GM18499 (cell line): Measurements from ENCODE around the gene NAALADL2.
A peak's percentile ranks its signal among the peaks of the same experiment; 100 is the strongest.

Experiments
- ATAC-seq: cut with Tn5 transposase; IDR thresholded peaks from one replicate; pipeline ENCODE4 v1.9.1; 2021; ENCODE audit warnings: moderate number of reproducible peaks; ENCODE audit not compliant: insufficient read depth, unreplicated experiment

NAALADL2 gene

DNA sequence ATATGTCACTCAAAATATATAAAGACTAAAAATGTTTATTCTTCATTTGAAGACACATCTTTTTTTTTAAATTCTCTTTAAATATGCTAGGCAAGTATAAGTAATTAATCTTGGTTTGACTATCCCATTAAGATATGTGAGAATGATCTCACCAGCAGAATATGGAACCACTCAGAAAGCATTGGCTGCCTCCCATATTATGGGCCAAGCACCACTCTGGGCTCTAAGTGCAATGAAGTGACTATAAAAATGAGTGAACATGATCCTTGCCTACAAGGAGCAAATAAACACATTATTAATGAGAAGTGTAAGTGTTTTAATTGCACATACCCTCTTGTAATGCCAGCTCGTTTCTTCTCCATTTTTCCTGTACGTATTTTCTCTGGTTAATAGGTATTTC lies 328.5 kb downstream of the NAALADL2 start:
- ATAC-seq = no peak

DNA sequence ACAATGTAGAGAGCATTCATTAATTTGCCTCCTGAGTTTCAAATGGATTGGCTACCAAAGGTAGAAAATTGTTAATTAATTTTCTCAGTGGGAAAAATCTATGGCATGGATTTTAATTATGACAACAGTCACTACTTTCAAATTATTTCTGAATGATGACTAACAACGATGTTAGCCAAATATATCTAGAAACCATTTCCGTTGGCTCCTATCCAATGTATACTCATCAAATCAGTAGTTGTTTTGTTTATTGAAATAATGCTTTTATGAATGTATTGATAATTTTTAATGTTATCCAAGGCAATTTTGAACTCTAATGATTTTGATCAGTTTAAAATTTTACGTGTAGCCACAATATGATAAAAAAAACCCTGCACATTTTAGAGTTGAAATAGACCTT lies 333.4 kb downstream of the NAALADL2 start:
- no peak for ATAC-seq

DNA sequence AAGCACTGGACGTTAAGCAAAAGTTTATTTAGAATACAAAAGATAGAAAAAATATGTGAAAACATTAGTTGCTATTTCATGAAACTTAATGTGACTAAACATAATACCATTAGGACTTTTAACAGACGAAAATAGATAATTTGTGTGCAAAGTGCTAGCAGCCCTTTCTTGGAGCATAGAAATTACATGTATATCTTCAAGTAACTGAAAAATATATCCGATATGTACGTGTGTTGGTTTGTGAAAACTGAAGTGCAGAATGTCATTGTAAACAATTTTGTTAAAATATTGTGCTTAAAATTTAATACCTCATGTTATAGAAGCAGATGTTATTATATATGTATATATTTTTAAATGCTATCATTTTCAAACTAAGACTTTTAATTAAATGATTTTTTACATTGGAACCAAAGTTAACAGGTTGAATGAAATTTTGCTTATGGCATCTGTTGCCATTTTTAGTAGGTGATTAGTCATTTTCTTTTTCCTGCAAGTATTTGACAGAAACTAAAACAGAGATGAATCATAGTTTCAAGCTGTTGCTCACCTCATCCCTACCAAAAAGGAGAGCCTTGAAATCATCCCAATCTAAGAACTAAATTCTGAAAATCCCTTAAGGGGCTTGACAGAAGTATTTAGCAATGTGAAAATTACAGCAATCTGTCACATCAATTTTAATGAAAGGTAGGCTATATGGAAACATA lies 334.8 kb downstream of the NAALADL2 start:
- ATAC-seq = peak; percentile 79

DNA sequence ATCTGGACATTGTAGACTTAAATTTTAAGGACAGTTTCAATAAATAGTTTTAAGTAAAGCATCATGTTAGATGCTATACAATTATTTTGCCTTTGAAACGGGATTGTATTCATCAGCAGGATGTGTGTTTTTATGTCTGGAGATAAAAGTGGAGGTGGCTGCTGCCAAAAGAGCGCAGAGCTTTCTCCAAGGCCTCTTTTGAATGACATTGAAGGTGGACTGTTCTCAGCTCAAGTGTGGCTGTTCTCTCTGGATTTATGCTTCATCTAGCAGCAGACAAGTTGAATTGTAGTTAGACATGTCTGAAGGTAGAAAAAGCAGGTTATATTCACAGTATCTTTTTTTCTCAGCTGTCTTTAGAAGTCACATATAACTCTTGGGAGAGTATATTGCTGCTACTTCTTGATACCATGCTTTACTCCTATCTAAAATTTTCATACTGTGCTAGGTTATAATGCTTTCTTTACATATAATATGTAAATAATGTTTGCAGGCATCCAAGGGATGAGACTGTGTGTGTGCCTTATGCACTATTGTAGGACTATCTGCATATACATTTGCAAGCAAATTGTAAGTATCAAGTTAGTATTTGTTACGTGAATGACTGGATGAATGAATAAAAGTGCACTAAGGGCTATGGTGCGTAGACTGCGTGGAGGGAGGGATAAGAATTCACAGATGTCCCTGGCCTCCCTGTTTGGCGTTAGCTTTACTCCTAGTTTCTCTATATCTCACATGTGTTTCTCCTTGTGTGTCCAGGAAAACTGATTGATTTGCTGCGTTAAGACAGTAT lies 340.1 kb downstream of the NAALADL2 start:
- ATAC-seq = no peak

DNA sequence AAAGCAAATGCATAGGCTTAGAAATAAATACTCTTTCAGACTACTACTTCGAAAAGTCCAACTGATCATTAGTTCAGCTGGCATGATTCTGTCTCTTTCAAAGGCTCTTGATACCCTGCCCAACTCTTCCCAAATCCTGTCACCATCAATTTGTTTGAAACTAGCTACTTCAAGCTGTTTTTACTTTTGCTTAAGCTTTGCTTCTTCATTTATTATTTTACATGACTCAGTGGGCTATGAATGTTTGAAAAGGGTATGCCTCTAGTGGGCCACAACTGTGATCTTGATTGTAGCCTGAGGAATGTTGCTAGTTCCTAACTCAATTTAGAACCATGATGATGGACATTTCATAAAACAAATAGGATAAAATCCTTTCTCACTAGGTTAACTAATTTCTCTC lies 340.8 kb downstream of the NAALADL2 start:
- no peak for ATAC-seq

DNA sequence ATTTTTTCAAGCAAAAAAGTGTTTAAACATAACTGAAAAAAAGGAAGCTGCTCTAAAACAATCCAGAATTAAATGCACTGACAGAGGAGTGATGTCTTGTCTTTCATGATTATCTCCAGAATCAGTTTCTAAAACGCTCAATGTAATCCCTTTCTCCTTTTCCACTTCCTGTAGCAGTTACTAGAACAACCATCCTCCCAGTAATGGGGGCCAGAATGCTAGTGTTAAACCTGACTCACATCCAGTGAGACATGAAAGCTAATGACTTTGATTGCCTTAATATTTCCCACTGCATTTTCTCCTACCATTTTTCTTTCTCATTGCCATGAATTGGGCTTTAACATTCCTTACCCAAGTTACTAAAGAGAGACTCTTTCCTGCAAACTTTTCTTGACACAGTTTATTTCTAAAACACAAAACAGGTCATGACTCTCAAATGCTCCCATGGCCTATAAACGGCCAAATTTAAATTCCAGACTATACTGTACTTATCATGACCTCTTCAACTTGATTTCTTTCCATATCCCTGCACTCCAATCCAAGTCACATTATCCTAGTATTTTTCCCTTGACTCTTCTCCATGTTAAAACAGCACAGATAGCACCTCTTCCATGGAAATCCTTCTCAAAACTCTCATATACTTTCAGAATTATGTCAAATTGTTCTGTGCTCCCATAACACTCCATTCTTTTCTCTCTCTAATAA lies 341.4 kb downstream of the NAALADL2 start:
- ATAC-seq = no peak

DNA sequence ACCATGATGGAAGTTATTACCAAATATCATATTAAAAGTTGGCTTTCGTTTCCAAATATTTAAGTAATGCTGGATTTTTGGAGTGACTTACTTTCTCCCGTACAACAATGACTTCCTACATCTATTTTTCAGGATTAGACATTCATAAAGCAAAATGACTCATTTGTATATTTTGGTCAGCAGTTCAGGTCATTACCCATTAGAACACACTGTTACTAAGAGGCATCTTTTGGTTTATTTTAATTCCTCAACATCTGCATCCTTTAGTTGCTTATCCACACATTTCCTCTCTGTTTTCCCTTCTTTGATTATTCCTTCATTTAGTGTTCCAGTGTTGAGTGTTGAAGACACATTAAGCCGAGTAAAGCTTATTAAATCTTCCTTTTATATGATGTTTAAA lies 348.2 kb downstream of the NAALADL2 start:
- no peak for ATAC-seq

DNA sequence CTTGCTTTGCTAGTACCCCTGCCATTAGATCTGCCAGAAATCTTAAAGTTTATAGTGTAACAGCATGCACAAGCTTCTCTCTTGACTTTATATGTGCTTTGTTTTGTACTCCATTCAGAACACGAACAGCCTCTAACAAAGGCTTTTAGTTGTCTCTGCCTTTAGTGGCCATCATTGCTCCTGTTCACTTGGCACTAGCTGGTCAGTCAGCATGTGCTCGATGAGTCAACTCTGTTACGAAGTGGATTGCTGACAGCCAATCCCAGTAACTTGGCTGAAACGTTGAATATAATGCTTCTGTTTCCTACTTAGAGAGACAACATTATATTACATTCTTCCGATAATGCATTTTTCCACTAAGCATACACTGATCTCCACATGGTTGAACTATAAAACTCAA lies 349.2 kb downstream of the NAALADL2 start:
- no peak for ATAC-seq

DNA sequence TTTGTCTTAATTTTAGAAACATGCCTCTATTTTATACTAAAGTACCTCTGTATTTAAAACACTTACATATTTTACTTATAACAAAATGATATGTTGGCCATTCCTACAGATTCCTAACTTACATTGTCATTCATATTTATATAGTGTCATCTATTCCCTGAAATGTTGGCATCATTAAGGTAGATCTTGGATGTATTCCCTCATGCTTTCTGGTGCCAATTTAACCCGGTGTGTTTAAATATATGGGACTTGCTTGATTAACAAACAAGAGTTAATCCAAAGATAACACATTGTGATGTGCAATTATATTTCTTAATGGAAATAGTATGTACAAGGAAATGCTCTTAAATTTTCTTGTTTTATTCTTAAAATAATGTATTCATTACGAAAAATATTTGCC lies 352.3 kb downstream of the NAALADL2 start:
- no peak for ATAC-seq

DNA sequence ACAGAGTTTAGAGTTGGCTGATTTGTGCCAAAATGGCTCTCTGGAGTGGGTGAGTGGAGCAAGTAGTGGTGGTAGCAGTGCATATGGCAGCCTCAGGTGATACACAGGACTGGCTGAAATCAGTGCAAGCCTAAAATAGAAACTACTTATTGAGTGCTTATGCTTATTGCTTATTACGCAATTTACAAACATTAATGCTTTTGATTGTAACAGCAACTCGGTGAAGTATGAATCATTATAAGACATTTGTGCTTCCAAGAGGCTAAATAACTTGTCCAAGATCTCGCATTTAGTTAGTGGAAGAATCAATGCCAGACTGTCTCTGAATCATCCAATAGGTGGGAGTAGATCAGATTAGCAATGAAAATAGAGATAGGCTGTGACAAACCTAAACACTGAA lies 353.8 kb downstream of the NAALADL2 start:
- ATAC-seq = no peak

DNA sequence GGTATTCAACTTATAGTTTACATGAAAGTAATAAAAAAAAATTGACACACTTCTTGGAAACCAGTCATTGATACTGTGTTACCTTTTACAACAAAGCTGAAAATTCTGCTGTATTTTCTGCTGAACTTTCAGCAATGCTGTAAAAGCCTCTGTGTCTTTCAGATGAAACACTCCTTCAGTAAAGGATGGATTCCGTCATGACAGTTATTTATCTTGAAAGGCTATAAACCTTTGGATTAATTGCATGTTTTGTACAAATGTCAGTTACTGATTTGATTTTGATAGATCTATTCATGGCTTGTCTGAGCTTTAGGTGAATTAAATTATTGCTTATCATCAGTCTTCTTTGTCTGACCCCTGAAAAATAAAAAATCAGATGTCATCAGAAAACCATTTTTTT lies 355.1 kb downstream of the NAALADL2 start:
- ATAC-seq = no peak

DNA sequence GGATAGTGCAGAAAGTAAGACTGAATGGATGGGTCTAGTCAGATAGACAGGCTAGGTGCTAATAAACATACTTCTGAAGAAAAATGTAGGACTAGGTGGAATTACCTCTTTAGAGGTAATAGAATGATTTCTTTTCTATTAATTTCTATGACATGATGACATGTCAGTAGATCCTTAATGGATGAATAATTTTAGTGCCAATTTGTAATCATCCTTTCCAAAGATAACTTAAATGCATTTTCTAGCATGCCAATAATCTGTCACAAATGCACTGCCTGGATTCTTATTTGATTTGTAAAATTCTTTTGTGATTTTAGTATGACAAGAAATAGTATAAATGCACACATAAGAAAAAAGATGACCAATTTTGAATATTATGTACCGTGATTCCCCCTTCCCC lies 356.7 kb downstream of the NAALADL2 start:
- ATAC-seq = no peak

DNA sequence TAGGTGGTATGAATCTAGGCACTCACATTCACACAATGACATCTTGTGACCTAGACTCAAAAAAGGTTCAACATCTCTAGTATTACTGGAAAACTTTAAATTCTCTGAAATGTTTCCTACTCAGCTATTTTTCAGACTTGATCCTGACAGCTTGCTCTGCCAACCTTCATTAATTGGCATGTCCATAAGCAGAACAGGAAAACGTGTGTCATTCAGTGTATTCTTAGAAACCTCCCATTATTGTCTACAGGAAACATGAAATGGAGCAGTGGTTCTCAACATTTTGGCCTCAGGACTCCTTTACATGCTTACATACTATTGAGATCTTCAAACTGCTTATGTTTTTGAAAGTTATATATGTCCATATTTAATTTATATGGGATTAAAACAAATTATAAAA lies 363.2 kb downstream of the NAALADL2 start:
- no peak for ATAC-seq

DNA sequence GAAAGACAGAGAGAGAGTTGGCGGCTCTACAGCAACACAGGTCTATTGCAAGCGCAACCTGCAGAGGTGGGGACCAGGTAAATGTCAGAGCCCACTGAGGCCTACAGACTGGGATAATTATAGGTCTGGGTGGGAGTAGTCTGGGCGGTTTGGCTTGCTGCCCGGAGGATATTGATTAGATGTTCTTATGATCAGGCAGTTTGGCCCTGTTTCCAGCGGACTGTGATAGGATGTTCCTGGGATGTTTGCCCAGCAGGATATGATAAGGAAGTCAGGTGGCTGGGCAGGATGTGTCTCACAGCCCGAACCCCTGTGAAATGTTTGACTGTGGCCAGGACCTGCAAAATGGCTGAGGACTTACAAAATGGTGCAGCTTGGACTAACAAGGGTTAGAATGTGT lies 364.9 kb downstream of the NAALADL2 start:
- no peak for ATAC-seq

DNA sequence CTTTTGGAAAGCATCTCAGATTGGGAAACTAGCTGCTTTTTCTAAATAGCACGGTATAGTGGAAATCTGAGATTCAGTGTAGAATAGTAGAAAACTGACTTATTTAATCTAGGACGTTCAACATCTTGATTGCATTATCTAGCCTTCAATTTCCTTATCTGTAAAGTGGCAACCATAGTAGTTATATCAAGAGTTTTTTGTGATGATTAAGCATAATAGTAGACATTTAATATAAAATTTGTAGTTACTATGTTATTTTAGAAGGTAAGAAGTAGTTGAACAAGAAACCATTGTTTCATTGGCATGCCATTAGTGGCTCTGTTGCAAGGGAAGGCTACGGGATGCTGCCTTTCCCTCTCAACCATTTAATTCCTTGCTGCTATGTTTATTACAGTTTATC lies 367.3 kb downstream of the NAALADL2 start:
- ATAC-seq = no peak

DNA sequence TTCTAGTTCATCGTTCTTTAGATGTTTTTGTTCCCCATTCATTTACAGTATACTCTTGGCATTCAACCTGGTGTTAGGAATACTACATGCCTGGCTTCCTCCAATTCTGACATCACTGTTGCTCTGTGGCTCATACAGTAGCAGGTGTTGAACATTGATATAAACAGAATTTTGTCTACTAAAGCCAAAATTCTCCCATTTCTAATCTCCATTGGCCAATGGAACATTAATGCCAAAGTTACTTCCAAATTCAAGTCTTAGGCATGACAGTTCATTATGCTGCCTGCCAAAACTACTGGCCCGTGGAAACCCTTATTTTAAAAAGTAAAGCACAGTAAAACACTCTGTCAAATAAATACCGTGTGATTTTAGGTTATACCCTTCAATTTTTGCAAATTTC lies 368.0 kb downstream of the NAALADL2 start:
- ATAC-seq = no peak

DNA sequence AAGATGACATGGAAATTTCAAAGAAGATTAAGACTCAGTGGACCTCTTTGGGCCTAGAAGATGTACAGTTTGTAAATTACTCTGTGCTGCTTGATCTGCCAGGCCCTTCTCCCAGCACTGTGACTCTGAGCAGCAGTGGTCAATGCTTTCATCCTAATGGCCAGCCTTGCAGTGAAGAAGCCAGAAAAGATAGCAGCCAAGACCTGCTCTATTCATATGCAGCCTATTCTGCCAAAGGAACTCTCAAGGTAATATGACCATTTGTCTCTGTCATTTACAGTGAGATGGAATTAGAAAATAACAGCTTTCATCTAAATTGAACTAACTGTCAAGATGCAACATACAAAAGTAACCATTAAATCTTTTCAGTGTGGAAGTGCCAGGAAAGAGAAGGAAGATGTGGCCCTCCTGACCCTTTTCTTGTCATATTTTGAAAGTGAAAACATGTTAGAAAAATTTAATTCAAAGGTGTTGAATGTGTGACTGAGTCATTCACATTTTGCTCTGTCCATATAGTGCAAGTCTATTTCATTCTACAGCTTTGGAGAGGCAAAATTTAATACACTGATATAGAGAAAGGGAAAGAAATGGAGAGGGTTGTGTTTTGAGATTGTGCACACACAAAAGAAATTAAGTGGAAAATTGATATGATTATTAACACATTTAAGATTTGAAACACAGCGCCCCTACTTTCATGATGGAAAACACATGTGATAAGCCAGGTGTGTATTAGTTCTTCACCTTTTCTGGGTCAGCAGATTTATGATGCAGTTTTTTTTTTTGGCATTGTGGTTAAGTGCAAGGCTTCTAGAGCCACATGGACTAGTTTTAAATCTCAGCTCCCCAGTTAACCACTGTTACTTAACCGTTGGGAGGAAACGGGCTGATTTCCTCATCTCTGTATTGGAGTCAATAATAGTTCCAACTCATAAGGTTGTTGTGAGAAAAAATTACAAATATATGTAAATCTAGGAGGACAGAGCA lies 375.1 kb downstream of the NAALADL2 start:
- ATAC-seq = no peak

DNA sequence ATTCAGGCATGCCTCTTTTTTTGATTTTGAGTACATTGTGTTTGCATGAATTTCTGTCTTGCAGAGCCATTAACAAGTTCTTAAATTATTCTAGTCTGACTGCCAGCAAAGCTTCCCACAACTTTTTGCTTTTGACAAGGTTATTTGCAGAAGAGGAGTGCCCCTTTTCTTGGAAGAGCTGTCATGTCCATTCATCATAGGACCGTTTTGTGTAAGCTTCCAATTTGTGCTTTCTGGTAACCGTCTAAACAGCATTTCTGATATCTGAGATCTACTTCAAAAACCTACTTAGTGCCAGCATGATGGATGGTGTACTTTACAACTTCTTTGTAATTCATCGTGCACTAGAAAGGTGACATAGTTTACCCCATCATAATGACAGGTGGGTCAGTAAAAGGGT lies 379.7 kb downstream of the NAALADL2 start:
- no peak for ATAC-seq

DNA sequence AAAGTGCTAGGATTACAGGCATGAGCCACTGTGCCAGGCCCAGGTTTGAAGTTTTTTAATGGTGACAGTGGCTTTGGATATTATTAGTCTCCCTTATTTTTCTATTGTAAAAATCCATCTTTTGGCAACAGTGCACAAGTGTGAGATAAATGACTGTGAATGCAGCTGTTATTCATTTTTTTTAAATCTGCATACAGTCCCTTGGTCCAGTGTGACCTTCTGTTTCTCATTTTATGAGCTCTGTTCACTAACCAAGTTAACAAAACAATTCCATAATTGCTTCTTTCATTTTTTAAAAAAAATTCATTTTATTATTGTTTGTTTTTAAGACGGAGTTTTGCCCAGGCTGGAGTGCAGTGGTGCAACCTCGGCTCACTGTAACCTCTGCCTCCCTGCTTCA lies 381.8 kb downstream of the NAALADL2 start:
- no peak for ATAC-seq

DNA sequence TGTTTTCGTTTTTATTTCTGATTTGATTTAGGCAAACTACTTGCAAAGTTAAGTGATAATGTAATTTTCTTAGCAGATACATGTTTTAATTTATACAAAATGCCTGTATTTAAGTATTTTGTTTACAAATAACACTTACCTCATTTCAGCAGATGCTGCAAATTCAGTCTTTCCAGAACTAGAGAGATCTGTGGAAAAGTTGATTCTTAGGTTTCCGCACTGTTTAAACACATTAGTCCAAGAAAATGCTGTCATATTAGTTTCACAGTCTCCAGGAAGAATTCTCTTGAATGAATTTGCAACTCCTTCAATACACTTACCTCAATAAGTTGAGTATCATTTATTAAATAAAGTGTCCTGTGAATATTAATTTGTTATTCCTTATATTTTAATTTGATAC lies 383.1 kb downstream of the NAALADL2 start:
- no peak for ATAC-seq
